Natural killer cell (primary cell): ENCODE data around the gene COX4I1. TPM values are rescaled to one million over a fixed set of nuclear protein-coding genes. Genes with fewer than 3 reads are reported as not detected.

Source experiments
- ATAC-seq, 3 donors: fragments of 150-1000 bp in 2 of 3; fragments of 200-7000 bp in 1 of 3; cut with Tn5 transposase; 1 replicate in 1 of 3; 2 replicates in 2 of 3; pipeline ENCODE4 v1.10.0; 2021; ENCODE audit warnings: mild to moderate bottlenecking in 2 of 3, moderate library complexity in 2 of 3
- DNase-seq, 2 donors: peaks; one replicate each; pipeline versions ENCODE4 v3.0.0 to v3.0.0-alpha.2; 2013 to 2021; ENCODE audit warnings: mixed read lengths in 1 of 2
- H3K27ac ChIP-seq: one replicate; pipeline ENCODE4 v1.5.1; 2013; ENCODE audit warnings: mild to moderate bottlenecking, low read length
- H3K27me3 ChIP-seq: one replicate; pipeline ENCODE4 v1.6.1; 2013; ENCODE audit warnings: low read length; ENCODE audit not compliant: control insufficient read depth, insufficient read depth
- H3K36me3 ChIP-seq: one replicate; pipeline ENCODE4 v1.6.1; 2013; ENCODE audit warnings: low read length; ENCODE audit not compliant: control insufficient read depth, insufficient read depth
- H3K4me1 ChIP-seq: one replicate; pipeline ENCODE4 v1.6.1; 2013; ENCODE audit warnings: low read length; ENCODE audit not compliant: control insufficient read depth, insufficient read depth
- H3K4me3 ChIP-seq: one replicate; pipeline ENCODE4 v1.5.1; 2013; ENCODE audit warnings: low read length
- H3K9me3 ChIP-seq: one replicate; pipeline ENCODE4 v1.6.1; 2013; ENCODE audit warnings: low read length; ENCODE audit not compliant: control insufficient read depth, insufficient read depth
- H3K27ac Mint-ChIP-seq, 2 donors: one replicate each; pipeline ENCODE4 v1.8.0; 2022; ENCODE audit warnings: mild to moderate bottlenecking in 2 of 2, mixed read lengths in 2 of 2, moderate library complexity in 1 of 2
- H3K27me3 Mint-ChIP-seq, 2 donors: one replicate each; pipeline ENCODE4 v1.8.0; 2022; ENCODE audit warnings: low read depth in 2 of 2, mixed read lengths in 2 of 2
- H3K36me3 Mint-ChIP-seq: one replicate; pipeline ENCODE4 v1.8.0; 2022; ENCODE audit warnings: mixed read lengths
- H3K4me1 Mint-ChIP-seq, 2 donors: one replicate each; pipeline ENCODE4 v1.8.0; 2022; ENCODE audit warnings: mixed read lengths in 2 of 2
- H3K4me3 Mint-ChIP-seq: one replicate; pipeline ENCODE4 v1.8.0; 2022; ENCODE audit warnings: mild to moderate bottlenecking, moderate library complexity, mixed read lengths
- H3K9me3 Mint-ChIP-seq, 2 donors: one replicate each; pipeline ENCODE4 v1.8.0; 2022; ENCODE audit warnings: mixed read lengths in 2 of 2
- CTCF ChIP-seq: fragments of 200-600 bp; IDR thresholded peaks from one replicate; pipeline ENCODE4 v1.8.0; 2022; ENCODE audit warnings: antibody characterized with exemption
- WGBS: methylation state at CpG from one replicate; pipeline ENCODE4 v1.1.7; 2013; ENCODE audit warnings: missing lambda C conversion rate; ENCODE audit not compliant: insufficient coverage; 5-methylcytosine and 5-hydroxymethylcytosine counted together
- intact Hi-C: fragments of 100-400 bp; cut with micrococcal nuclease; formaldehyde crosslinking; loops from one replicate; pipeline ENCODE4 v1.14.2; 2022
- total RNA-seq, 4 donors: library from RNA; stranded (reverse); fragments of 120-200 nt in 1 of 4; gene quantifications; one replicate each; pipeline versions ENCODE4 v1.2.3 to v1.2.4, GENCODE V29; 2013 to 2022

COX4I1 gene
- total RNA-seq, 3 donors from 2014 or later (not counting 1 experiment from before 2014, with no cell fraction given), result 338 to 422 (median 410) TPM

- intact Hi-C loops, result no loop called here
- WGBS, result 12% methylated on average over 24 of the region's 24 CpGs
- Mint-ChIP-seq H3K4me1 (peaks cover 13 to 22% of the 10 kb centered on the region in 2 donors), H3K9me3 (no peaks in the 10 kb centered on the region), H3K27me3 (peaks cover 23 to 35% of the 10 kb centered on the region in 2 donors), H3K27ac (peak overlapping the region in 1 of 2 donors; percentile 27), H3K4me3 (peak overlapping the region; percentile 52), H3K36me3 (no peaks in the 10 kb centered on the region)
- no peak for DNase-seq
- no peaks in the 10 kb centered on the region for H3K27me3 ChIP-seq
- no peaks in the 10 kb centered on the region for H3K36me3 ChIP-seq
- H3K9me3 ChIP-seq, result no peaks in the 10 kb centered on the region
- H3K4me1 ChIP-seq, result peaks cover 26% of the 10 kb centered on the region
- no peak overlapping the region for H3K4me3 ChIP-seq
- no peak for TF ChIP-seq CTCF
- H3K27ac ChIP-seq, result peak overlapping the region; percentile 32
- peak in 2 of 3 donors; percentile 20 to 24 for ATAC-seq
Measured at GRCh38 chr16:85829751-85830445, 30.4 kb downstream of the COX4I1 start.

GRCh38 chr16:85830821-85831220 lies 31.3 kb downstream of the COX4I1 start:
- no peaks in the 10 kb centered on the region for H3K27me3 ChIP-seq
- WGBS, result 86% methylated on average over 7 of the region's 9 CpGs
- Mint-ChIP-seq H3K36me3 (no peaks in the 10 kb centered on the region), H3K27me3 (peaks cover 23 to 38% of the 10 kb centered on the region in 2 donors), H3K4me1 (peaks cover 13 to 19% of the 10 kb centered on the region in 2 donors), H3K27ac (no peak overlapping the region), H3K4me3 (no peak overlapping the region), H3K9me3 (no peaks in the 10 kb centered on the region)
- ATAC-seq (no peak), DNase-seq (no peak)
- intact Hi-C loops, result no loop called here
- no peaks in the 10 kb centered on the region for H3K9me3 ChIP-seq
- H3K4me1 ChIP-seq, result peaks cover 26% of the 10 kb centered on the region
- no peak overlapping the region for H3K27ac ChIP-seq
- no peak overlapping the region for H3K4me3 ChIP-seq
- no peak for TF ChIP-seq CTCF
- H3K36me3 ChIP-seq, result no peaks in the 10 kb centered on the region

GRCh38 chr16:85832570-85833218 lies 33.2 kb downstream of the COX4I1 start:
- Histone ChIP-seq H3K36me3 (no peaks in the 10 kb centered on the region), H3K4me3 (no peak overlapping the region), H3K27ac (no peak overlapping the region), H3K27me3 (no peaks in the 10 kb centered on the region), H3K9me3 (no peaks in the 10 kb centered on the region), H3K4me1 (peaks cover 26% of the 10 kb centered on the region)
- Mint-ChIP-seq H3K4me1 (peaks cover 13 to 19% of the 10 kb centered on the region in 2 donors), H3K27me3 (peaks cover 35 to 42% of the 10 kb centered on the region in 2 donors), H3K36me3 (no peaks in the 10 kb centered on the region), H3K9me3 (no peaks in the 10 kb centered on the region), H3K27ac (no peak overlapping the region), H3K4me3 (no peak overlapping the region)
- ATAC-seq (no peak), DNase-seq (no peak)
- WGBS, result 76% methylated on average over 21 of the region's 21 CpGs
- intact Hi-C loops, result no loop called here
- TF ChIP-seq CTCF, result no peak
